Upper lobe of left lung (tissue), 4 donors: ENCODE measurements around the gene TOP2A.

Source experiments
- POLR2A ChIP-seq, 4 donors: fragments of 450-650 bp; IDR thresholded peaks; one replicate each; pipeline ENCODE4 v1.5.1; 2016 to 2017; ENCODE audit warnings: antibody characterized with exemption in 4 of 4, mild to moderate bottlenecking in 2 of 4
- POLR2AphosphoS5 ChIP-seq, 2 donors: sonication (generic); formaldehyde crosslinking; IDR thresholded peaks; one replicate each; pipeline ENCODE4 v1.5.1; 2017; ENCODE audit warnings: antibody characterized with exemption in 2 of 2
- TF ChIP-seq, protein P1 (sequence below), 6 experiments: fragments of 450-650 bp in 4 of 6; fragments of 200-600 bp in 2 of 6; sonication (generic) in 2 of 6; IDR thresholded peaks; one replicate each; pipeline ENCODE4 v1.5.1; 2016 to 2019; ENCODE audit warnings: antibody characterized with exemption in 6 of 6

DNA sequence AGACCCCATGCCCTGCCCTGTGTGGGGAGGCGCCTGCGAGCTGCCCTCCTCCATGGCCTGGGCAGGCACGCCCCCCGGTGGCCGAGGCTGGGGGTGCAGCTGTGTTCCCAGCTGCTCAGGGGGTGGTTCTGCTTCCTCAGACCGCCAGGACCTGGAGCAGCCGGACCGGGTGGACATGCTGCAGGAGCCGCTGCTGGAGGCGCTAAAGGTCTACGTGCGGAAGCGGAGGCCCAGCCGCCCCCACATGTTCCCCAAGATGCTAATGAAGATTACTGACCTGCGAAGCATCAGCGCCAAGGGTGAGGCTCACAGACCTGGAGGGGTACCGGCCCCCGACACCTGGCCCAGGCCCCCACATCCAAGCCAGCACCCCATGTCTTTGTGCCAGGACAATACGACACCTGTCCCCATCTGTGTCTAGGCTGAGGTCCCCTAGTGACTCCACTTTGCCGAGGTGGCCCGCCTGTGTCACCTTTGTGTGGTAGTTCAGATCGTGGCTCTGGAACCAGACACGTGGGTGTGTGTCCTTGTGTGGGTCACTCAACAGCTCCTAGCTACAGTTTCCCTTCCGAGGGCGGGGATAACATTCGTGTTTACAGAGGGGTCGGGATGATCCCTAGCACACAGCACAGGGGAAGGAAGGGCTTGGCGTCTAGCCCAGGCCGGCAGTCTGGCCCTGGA lies 62.4 kb downstream of the TOP2A start:
- TF ChIP-seq, protein P1, sequence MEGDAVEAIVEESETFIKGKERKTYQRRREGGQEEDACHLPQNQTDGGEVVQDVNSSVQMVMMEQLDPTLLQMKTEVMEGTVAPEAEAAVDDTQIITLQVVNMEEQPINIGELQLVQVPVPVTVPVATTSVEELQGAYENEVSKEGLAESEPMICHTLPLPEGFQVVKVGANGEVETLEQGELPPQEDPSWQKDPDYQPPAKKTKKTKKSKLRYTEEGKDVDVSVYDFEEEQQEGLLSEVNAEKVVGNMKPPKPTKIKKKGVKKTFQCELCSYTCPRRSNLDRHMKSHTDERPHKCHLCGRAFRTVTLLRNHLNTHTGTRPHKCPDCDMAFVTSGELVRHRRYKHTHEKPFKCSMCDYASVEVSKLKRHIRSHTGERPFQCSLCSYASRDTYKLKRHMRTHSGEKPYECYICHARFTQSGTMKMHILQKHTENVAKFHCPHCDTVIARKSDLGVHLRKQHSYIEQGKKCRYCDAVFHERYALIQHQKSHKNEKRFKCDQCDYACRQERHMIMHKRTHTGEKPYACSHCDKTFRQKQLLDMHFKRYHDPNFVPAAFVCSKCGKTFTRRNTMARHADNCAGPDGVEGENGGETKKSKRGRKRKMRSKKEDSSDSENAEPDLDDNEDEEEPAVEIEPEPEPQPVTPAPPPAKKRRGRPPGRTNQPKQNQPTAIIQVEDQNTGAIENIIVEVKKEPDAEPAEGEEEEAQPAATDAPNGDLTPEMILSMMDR (IDR thresholded peaks at IDR 0.05), result peak; percentile 95 to 98 (median 98)
- TF ChIP-seq POLR2A (IDR thresholded peaks at IDR 0.05), result no peak
- TF ChIP-seq POLR2AphosphoS5 (IDR thresholded peaks at IDR 0.05), result peak in 1 of 2 donors; percentile 26
